Karpas-422 (cell line): ENCODE measurements around the gene RUNX1. TPM values are rescaled to one million over a fixed set of nuclear protein-coding genes. Genes with fewer than 3 reads are reported as not detected.

Source experiments
- DNase-seq: peaks from one replicate; pipeline ENCODE4 v3.0.0-alpha.2; 2015
- H2AFZ ChIP-seq: fragments of 200-600 bp; sonication (generic); 2 replicates; pipeline ENCODE4 v1.6.1; 2014; ENCODE audit warnings: antibody characterized with exemption, low read length, mixed read lengths
- H3K27ac ChIP-seq: fragments of 200-600 bp; sonication (generic); 2 replicates; pipeline ENCODE4 v1.5.1; 2014; ENCODE audit warnings: mild to moderate bottlenecking, low read length, moderate library complexity
- H3K27me3 ChIP-seq: fragments of 200-600 bp; sonication (generic); 2 replicates; pipeline ENCODE4 v1.6.1; 2014; ENCODE audit warnings: low read length, mixed read lengths
- H3K36me3 ChIP-seq: fragments of 200-600 bp; sonication (generic); 2 replicates; pipeline ENCODE4 v1.6.1; 2014; ENCODE audit warnings: low read length, mixed read lengths; ENCODE audit not compliant: insufficient read depth
- H3K4me1 ChIP-seq: fragments of 200-600 bp; sonication (generic); 2 replicates; pipeline ENCODE4 v1.6.1; 2014; ENCODE audit warnings: mild to moderate bottlenecking, low read length, mixed read lengths
- H3K4me2 ChIP-seq: fragments of 200-600 bp; sonication (generic); 2 replicates; pipeline ENCODE4 v1.6.1; 2014; ENCODE audit warnings: low read length, low read depth, mild to moderate bottlenecking; ENCODE audit not compliant: poor library complexity, severe bottlenecking
- H3K4me3 ChIP-seq: fragments of 200-600 bp; sonication (generic); 2 replicates; pipeline ENCODE4 v1.5.1; 2014; ENCODE audit warnings: mild to moderate bottlenecking, antibody characterized with exemption, low read length, mixed read lengths
- H3K79me2 ChIP-seq: fragments of 200-600 bp; sonication (generic); 2 replicates; pipeline ENCODE4 v1.6.1; 2014; ENCODE audit warnings: mild to moderate bottlenecking, low read length, mixed read lengths
- H3K9ac ChIP-seq: fragments of 200-600 bp; sonication (generic); 2 replicates; pipeline ENCODE4 v1.6.0; 2014; ENCODE audit warnings: low read length
- H3K9me2 ChIP-seq: fragments of 200-600 bp; sonication (generic), shearing (Covaris generic); replicated peaks from 2 replicates; pipeline ENCODE4 v1.6.0; 2014; ENCODE audit warnings: mild to moderate bottlenecking, low read length, moderate library complexity; ENCODE audit not compliant: insufficient read depth
- H3K9me3 ChIP-seq: fragments of 300-700, 200-600 bp; sonication (generic); 2 replicates; pipeline ENCODE4 v1.6.1; 2014; ENCODE audit warnings: low read length, mixed read lengths
- H4K20me1 ChIP-seq: fragments of 200-600 bp; sonication (generic); 2 replicates; pipeline ENCODE4 v1.6.1; 2014; ENCODE audit warnings: mild to moderate bottlenecking, antibody characterized with exemption, low read length, low read depth; ENCODE audit not compliant: insufficient read depth
- total RNA-seq: library from RNA; depleted of rRNA; stranded (reverse); fragments of >200 nt; shearing (Covaris generic); gene quantifications from 2 replicates; pipeline ENCODE4 v1.2.3, GENCODE V29; 2014; ENCODE audit warnings: low replicate concordance; rRNA removed

RUNX1 gene
- total RNA-seq: 19.2 and 20.5 TPM in 2 replicates

DNA sequence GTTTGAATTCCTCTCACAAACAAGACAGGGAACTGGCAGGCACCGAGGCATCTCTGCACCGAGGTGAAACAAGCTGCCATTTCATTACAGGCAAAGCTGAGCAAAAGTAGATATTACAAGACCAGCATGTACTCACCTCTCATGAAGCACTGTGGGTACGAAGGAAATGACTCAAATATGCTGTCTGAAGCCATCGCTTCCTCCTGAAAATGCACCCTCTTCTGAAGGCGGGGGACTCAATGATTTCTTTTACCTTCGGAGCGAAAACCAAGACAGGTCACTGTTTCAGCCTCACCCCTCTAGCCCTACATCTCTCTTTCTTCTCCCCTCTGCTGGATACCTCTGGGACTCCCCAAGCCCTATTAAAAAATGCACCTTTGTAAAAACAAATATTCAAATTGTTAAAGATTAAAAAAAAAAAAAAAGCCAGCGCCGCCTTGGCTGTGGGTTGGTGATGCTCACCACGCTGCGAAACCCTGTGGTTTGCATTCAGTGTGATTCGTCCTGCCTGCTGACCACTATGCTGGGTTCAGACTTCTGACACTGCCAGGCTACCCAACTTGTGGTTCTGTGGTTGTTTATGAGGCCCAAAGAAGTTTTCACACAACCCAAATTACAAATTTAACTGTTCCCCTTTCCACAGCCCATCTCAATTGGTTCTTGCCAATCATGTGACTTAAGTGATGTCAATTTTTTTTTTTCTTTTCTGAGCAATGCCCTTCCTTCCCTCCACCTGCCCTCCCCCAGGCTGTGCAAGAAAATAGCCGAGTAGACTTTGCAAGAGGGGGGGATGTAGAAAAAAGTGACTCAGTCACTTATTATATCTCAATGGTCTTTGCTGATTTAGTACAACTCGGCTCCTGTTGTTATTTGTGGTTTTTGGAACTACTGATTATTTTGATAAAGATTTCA, at the start of gene RUNX1:
Gene RUNX1 (minus strand): TSS at position 597 of the 912 bp plus-strand sequence.
- Histone ChIP-seq H3K36me3 (peaks cover 12% of the 10 kb centered on the region; the same call in 1 of the 2 replicates), H3K9ac (peak within 1 kb of the TSS; percentile 74), H2AFZ (peak within 1 kb of the TSS; percentile 62), H3K79me2 (peaks cover 48% of the 10 kb centered on the region), H3K27ac (peak within 1 kb of the TSS; percentile 87), H4K20me1 (peaks cover 6% of the 10 kb centered on the region; the same call in 1 of the 2 replicates), H3K4me1 (peaks cover 80% of the 10 kb centered on the region), H3K4me3 (peak within 1 kb of the TSS; percentile 69), H3K27me3 (no peaks in the 10 kb centered on the region), H3K9me3 (no peaks in the 10 kb centered on the region), H3K4me2 (peak within 1 kb of the TSS; percentile 89), H3K9me2 (no peaks in the 10 kb centered on the region)
- peak; percentile 91 for DNase-seq

- Histone ChIP-seq H3K4me3 (no peak overlapping the region), H2AFZ (no peak overlapping the region)
These were observed 48.4 kb upstream of the RUNX1 start for GRCh38 chr21:35097525-35097924.

GRCh38 chr21:35096959-35097358, 47.9 kb upstream of the RUNX1 start:
- Histone ChIP-seq H3K79me2 (no peaks in the 10 kb centered on the region), H3K4me1 (no peaks in the 10 kb centered on the region), H3K27ac (no peak overlapping the region), H2AFZ (no peak overlapping the region), H3K9me2 (no peaks in the 10 kb centered on the region), H3K9me3 (no peaks in the 10 kb centered on the region), H3K4me2 (no peak overlapping the region), H4K20me1 (no peaks in the 10 kb centered on the region), H3K9ac (no peak overlapping the region), H3K36me3 (no peaks in the 10 kb centered on the region), H3K27me3 (no peaks in the 10 kb centered on the region), H3K4me3 (no peak overlapping the region)
- no peak for DNase-seq

More at GRCh38 chr21:35097525-35097924, 48.4 kb upstream of the RUNX1 start:
- Histone ChIP-seq H3K4me2 (no peak overlapping the region), H3K9me2 (no peaks in the 10 kb centered on the region), H3K27me3 (no peaks in the 10 kb centered on the region), H3K4me1 (peaks cover under 1% of the 10 kb centered on the region), H4K20me1 (no peaks in the 10 kb centered on the region), H3K36me3 (no peaks in the 10 kb centered on the region), H3K27ac (no peak overlapping the region), H3K9me3 (no peaks in the 10 kb centered on the region), H3K9ac (no peak overlapping the region), H3K79me2 (no peaks in the 10 kb centered on the region)
- no peak for DNase-seq

DNA sequence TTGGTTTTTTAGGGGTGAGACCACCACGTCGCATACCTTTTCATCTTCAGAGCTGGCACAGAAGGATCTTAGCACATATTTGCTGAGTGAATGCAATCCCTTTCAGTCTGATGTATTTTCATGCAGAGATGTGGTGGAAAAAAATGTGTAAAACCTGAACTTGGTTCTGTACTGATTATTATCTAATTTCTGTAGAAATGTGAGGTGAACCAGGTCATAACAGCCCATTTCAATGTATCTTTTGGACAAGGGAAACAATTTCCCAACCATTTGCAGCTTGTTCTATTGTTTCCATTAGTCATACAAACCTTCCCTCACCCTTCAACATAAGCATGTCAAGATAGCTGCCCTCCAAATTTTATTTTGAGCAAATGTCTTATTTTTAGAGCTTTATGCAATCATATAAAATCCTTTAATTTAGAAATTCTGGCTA, 46.8 kb upstream of the RUNX1 start:
- no peaks in the 10 kb centered on the region for H3K4me1 ChIP-seq
- H3K4me2 ChIP-seq: no peak overlapping the region
- no peaks in the 10 kb centered on the region for H3K36me3 ChIP-seq
- H3K4me3 ChIP-seq: no peak overlapping the region
- no peaks in the 10 kb centered on the region for H3K9me2 ChIP-seq
- no peak overlapping the region for H2AFZ ChIP-seq
- H3K9me3 ChIP-seq: no peaks in the 10 kb centered on the region
- H3K9ac ChIP-seq: no peak overlapping the region
- DNase-seq: no peak
- no peaks in the 10 kb centered on the region for H3K79me2 ChIP-seq
- H4K20me1 ChIP-seq: no peaks in the 10 kb centered on the region
- H3K27me3 ChIP-seq: no peaks in the 10 kb centered on the region
- no peak overlapping the region for H3K27ac ChIP-seq

DNA sequence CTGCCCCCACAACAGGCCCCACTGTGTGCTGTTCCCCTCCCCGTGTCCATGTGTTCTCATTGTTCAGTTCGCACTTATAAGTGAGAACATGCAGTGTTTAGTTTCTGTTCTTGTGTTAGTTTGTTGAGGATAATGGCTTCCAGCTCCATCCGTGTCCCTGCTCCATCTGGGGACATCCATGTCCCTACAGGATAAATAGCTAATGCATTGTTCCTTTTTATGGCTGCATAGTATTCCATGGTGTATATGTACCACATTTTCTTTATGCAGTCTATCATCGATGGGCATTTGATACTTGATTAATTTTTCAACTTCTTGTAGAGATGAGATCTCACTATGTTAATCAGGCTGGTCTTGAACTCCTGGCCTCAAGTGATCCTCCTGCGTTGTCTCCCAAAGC, 44.4 kb upstream of the RUNX1 start:
- Histone ChIP-seq H3K9me2 (no peaks in the 10 kb centered on the region), H3K9me3 (no peaks in the 10 kb centered on the region), H3K36me3 (no peaks in the 10 kb centered on the region), H3K4me3 (no peak overlapping the region), H3K9ac (no peak overlapping the region), H3K4me1 (no peaks in the 10 kb centered on the region), H3K27me3 (no peaks in the 10 kb centered on the region), H2AFZ (no peak overlapping the region), H4K20me1 (no peaks in the 10 kb centered on the region), H3K4me2 (no peak overlapping the region), H3K27ac (no peak overlapping the region), H3K79me2 (no peaks in the 10 kb centered on the region)
- no peak for DNase-seq

GRCh38 chr21:35091496-35091895, 42.4 kb upstream of the RUNX1 start:
- Histone ChIP-seq H3K27ac (no peak overlapping the region), H3K27me3 (no peaks in the 10 kb centered on the region), H4K20me1 (no peaks in the 10 kb centered on the region), H3K4me1 (no peaks in the 10 kb centered on the region; the same call in 1 of the 2 replicates), H3K36me3 (no peaks in the 10 kb centered on the region), H3K9me2 (no peaks in the 10 kb centered on the region), H3K4me3 (no peak overlapping the region), H2AFZ (no peak overlapping the region), H3K9me3 (no peaks in the 10 kb centered on the region), H3K9ac (no peak overlapping the region), H3K4me2 (no peak overlapping the region), H3K79me2 (no peaks in the 10 kb centered on the region)
- DNase-seq: no peak

DNA sequence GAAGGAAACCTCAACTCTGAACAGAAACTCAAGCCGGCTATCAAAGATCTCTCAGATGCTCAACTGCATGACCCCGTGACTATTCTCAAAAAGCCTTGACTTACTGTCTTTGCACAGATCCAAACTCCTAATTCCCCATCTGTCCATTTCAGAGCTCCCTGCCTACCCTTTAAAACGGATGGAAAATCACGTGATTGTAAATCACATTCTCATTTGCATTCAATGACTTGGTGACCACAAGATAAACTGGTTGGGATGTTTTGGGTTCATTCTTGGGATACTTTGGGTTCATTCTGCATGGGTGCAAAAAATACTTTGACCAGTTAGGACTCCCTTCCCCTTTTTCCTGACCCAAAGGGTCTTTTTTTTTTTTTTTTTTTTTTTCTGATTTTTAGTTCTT, 41.3 kb upstream of the RUNX1 start:
- H2AFZ ChIP-seq: no peak overlapping the region
- DNase-seq: no peak
- H3K9me3 ChIP-seq: no peaks in the 10 kb centered on the region
- no peaks in the 10 kb centered on the region for H4K20me1 ChIP-seq
- H3K4me2 ChIP-seq: no peak overlapping the region
- no peak overlapping the region for H3K4me3 ChIP-seq
- H3K4me1 ChIP-seq: no peaks in the 10 kb centered on the region; the same call in 1 of the 2 replicates
- no peak overlapping the region for H3K27ac ChIP-seq
- H3K9me2 ChIP-seq: no peaks in the 10 kb centered on the region
- H3K79me2 ChIP-seq: no peaks in the 10 kb centered on the region
- no peaks in the 10 kb centered on the region for H3K36me3 ChIP-seq
- no peak overlapping the region for H3K9ac ChIP-seq
- H3K27me3 ChIP-seq: no peaks in the 10 kb centered on the region

GRCh38 chr21:35088319-35088771, 39.2 kb upstream of the RUNX1 start:
- Histone ChIP-seq H3K9me2 (no peaks in the 10 kb centered on the region), H3K4me1 (no peaks in the 10 kb centered on the region; the same call in 1 of the 2 replicates), H3K9ac (no peak overlapping the region), H3K4me2 (no peak overlapping the region), H2AFZ (no peak overlapping the region), H3K36me3 (no peaks in the 10 kb centered on the region), H3K4me3 (no peak overlapping the region), H3K27me3 (no peaks in the 10 kb centered on the region), H3K9me3 (no peaks in the 10 kb centered on the region), H3K27ac (no peak overlapping the region), H4K20me1 (no peaks in the 10 kb centered on the region), H3K79me2 (no peaks in the 10 kb centered on the region)
- no peak for DNase-seq
